WTC11 (cell line): ENCODE data around the gene KIRREL3. TPM values are rescaled to one million over a fixed set of nuclear protein-coding genes. Genes with fewer than 3 reads are reported as not detected.

Experiments used
- ATAC-seq: fragments of 200-7000 bp; cut with Tn5 transposase; 2 replicates; pipeline ENCODE4 v1.10.0; 2021; ENCODE audit warnings: mild to moderate bottlenecking, moderate library complexity
- CTCF ChIA-PET: fragments of 300-600 bp; sonication (Branson Sonifier 250); formaldehyde crosslinking; loops from one replicate; lab custom pipeline; 2021; ENCODE audit warnings: antibody characterized with exemption; lab: Charles Lee
- POLR2A ChIA-PET: fragments of 350-600 bp; sonication (Branson Sonifier 250); formaldehyde crosslinking; loops from one replicate; lab custom pipeline; 2021; ENCODE audit warnings: antibody characterized with exemption; lab: Charles Lee
- DNase-seq: peaks from one replicate; pipeline ENCODE4 v3.0.0; 2021; ENCODE audit warnings: low spot score
- H3K27ac Mint-ChIP-seq: 2 replicates; pipeline ENCODE4 v1.8.0; 2021; ENCODE audit warnings: mixed read lengths
- H3K27me3 Mint-ChIP-seq: 2 replicates; pipeline ENCODE4 v1.8.0; 2021; ENCODE audit warnings: low read depth, mild to moderate bottlenecking, moderate library complexity, mixed read lengths
- H3K36me3 Mint-ChIP-seq: 2 replicates; pipeline ENCODE4 v1.8.0; 2021; ENCODE audit warnings: mixed read lengths
- H3K4me1 Mint-ChIP-seq: 2 replicates; pipeline ENCODE4 v1.8.0; 2022; ENCODE audit warnings: mixed read lengths
- H3K4me3 Mint-ChIP-seq: 2 replicates; pipeline ENCODE4 v1.8.0; 2021; ENCODE audit warnings: mild to moderate bottlenecking, moderate library complexity, mixed read lengths
- H3K9me3 Mint-ChIP-seq: 2 replicates; pipeline ENCODE4 v1.8.0; 2021; ENCODE audit warnings: mixed read lengths
- ARID4B ChIP-seq: sonication (generic); formaldehyde crosslinking; IDR thresholded peaks from 2 replicates; pipeline ENCODE4 v1.8.0; 2023; ENCODE audit warnings: missing genetic modification reagents, mild to moderate bottlenecking, borderline replicate concordance
- ATF2 ChIP-seq: sonication (generic); formaldehyde crosslinking; IDR thresholded peaks from 2 replicates; pipeline ENCODE4 v1.8.1; 2022; ENCODE audit warnings: low read depth, missing genetic modification reagents, borderline replicate concordance
- ATF3 ChIP-seq: sonication (generic); formaldehyde crosslinking; conservative IDR thresholded peaks from 2 replicates; pipeline ENCODE4 v1.8.1; 2022; ENCODE audit warnings: mild to moderate bottlenecking, missing genetic modification reagents
- CBFB ChIP-seq: sonication (generic); formaldehyde crosslinking; IDR thresholded peaks from 2 replicates; pipeline ENCODE4 v1.8.1; 2022; ENCODE audit warnings: mild to moderate bottlenecking, low read depth, missing genetic modification reagents
- CDX4 ChIP-seq: fragments of 250-450 bp; sonication (Bioruptor Pico); IDR thresholded peaks from 2 replicates; pipeline ENCODE4 v1.9.0; 2021; ENCODE audit warnings: moderate library complexity, mild to moderate bottlenecking, inconsistent platforms, borderline replicate concordance
- CREM ChIP-seq: sonication (generic); formaldehyde crosslinking; IDR thresholded peaks from 2 replicates; pipeline ENCODE4 v1.8.1; 2022; ENCODE audit warnings: mild to moderate bottlenecking, missing genetic modification reagents, moderate library complexity
- E2F1 ChIP-seq: sonication (generic); formaldehyde crosslinking; IDR thresholded peaks from 2 replicates; pipeline ENCODE4 v1.8.0; 2022; ENCODE audit warnings: mild to moderate bottlenecking, missing genetic modification reagents
- E2F4 ChIP-seq: sonication (generic); formaldehyde crosslinking; IDR thresholded peaks from 2 replicates; pipeline ENCODE4 v1.8.1; 2022; ENCODE audit warnings: low read depth, mild to moderate bottlenecking, moderate library complexity, missing genetic modification reagents, borderline replicate concordance
- E2F5 ChIP-seq: sonication (generic); formaldehyde crosslinking; IDR thresholded peaks from 2 replicates; pipeline ENCODE4 v1.8.1; 2022; ENCODE audit warnings: mild to moderate bottlenecking, moderate library complexity, missing genetic modification reagents
- JAZF1 ChIP-seq: fragments of 250-450 bp; sonication (Bioruptor Pico); IDR thresholded peaks from 2 replicates; pipeline ENCODE4 v1.9.0; 2021; ENCODE audit warnings: moderate library complexity, mild to moderate bottlenecking, inconsistent platforms
- NR1H2 ChIP-seq: sonication (generic); formaldehyde crosslinking; IDR thresholded peaks from 2 replicates; pipeline ENCODE4 v1.9.0; 2021; ENCODE audit warnings: mild to moderate bottlenecking, moderate library complexity, missing genetic modification reagents
- NR2C2 ChIP-seq: sonication (generic); formaldehyde crosslinking; IDR thresholded peaks from 2 replicates; pipeline ENCODE4 v1.8.0; 2022; ENCODE audit warnings: mild to moderate bottlenecking, missing genetic modification reagents
- OVOL2 ChIP-seq: fragments of 250-450 bp; sonication (Bioruptor Pico); IDR thresholded peaks from 2 replicates; pipeline ENCODE4 v1.9.0; 2021; ENCODE audit warnings: mild to moderate bottlenecking, borderline replicate concordance
- PRRX2 ChIP-seq: fragments of 250-450 bp; sonication (Bioruptor Pico); IDR thresholded peaks from 2 replicates; pipeline ENCODE4 v1.8.0; 2021; ENCODE audit warnings: mild to moderate bottlenecking
- RELA ChIP-seq: sonication (generic); formaldehyde crosslinking; IDR thresholded peaks from 2 replicates; pipeline ENCODE4 v1.8.1; 2022; ENCODE audit warnings: missing genetic modification reagents, mild to moderate bottlenecking, borderline replicate concordance
- SMAD4 ChIP-seq: sonication (generic); formaldehyde crosslinking; IDR thresholded peaks from 2 replicates; pipeline ENCODE4 v1.8.0; 2022; ENCODE audit warnings: mild to moderate bottlenecking, missing genetic modification reagents
- SOX15 ChIP-seq: fragments of 250-450 bp; sonication (Bioruptor Pico); IDR thresholded peaks from 2 replicates; pipeline ENCODE4 v1.9.0; 2021; ENCODE audit warnings: mild to moderate bottlenecking
- TEAD1 ChIP-seq: sonication (generic); formaldehyde crosslinking; IDR thresholded peaks from 2 replicates; pipeline ENCODE4 v1.8.0; 2022; ENCODE audit warnings: mild to moderate bottlenecking, missing genetic modification reagents
- ZBTB21 ChIP-seq: sonication (generic); formaldehyde crosslinking; IDR thresholded peaks from 2 replicates; pipeline ENCODE4 v1.8.1; 2023; ENCODE audit warnings: mild to moderate bottlenecking, missing genetic modification reagents, borderline replicate concordance
- ZNF121 ChIP-seq: sonication (generic); formaldehyde crosslinking; IDR thresholded peaks from 2 replicates; pipeline ENCODE4 v1.8.0; 2023; ENCODE audit warnings: missing genetic modification reagents
- total RNA-seq: library from RNA; stranded (reverse); gene quantifications from 3 replicates; pipeline ENCODE4 v1.2.3, GENCODE V29; 2021

Gene KIRREL3
- total RNA-seq, 1 experiment from 2014 or later = 0.59 TPM

GRCh38 chr11:126742582-126742981 is 258.0 kb downstream of the KIRREL3 start:
- DNase-seq (no peak), ATAC-seq (no peak)
- TF ChIP-seq CDX4 (CRISPR knock-in tag) = no peak
- TF ChIP-seq E2F5 (CRISPR knock-in tag) = no peak
- no peak for TF ChIP-seq ATF2 (CRISPR knock-in tag)
- TF ChIP-seq NR2C2 = no peak
- TF ChIP-seq PRRX2 = no peak
- no peak for TF ChIP-seq SMAD4 (CRISPR knock-in tag)
- TF ChIP-seq ARID4B = no peak
- no peak for TF ChIP-seq E2F1
- TF ChIP-seq JAZF1 = no peak
- no peak for TF ChIP-seq NR1H2 (CRISPR knock-in tag)
- TF ChIP-seq RELA = no peak
- no peak for TF ChIP-seq ATF3
- no peak for TF ChIP-seq SOX15 (CRISPR knock-in tag)
- TF ChIP-seq OVOL2 = no peak
- TF ChIP-seq TEAD1 (CRISPR knock-in tag) = no peak
- TF ChIP-seq ZBTB21 = no peak
- no peak for TF ChIP-seq CREM (CRISPR knock-in tag)
- TF ChIP-seq CBFB (CRISPR knock-in tag) = no peak
- TF ChIP-seq E2F4 (CRISPR knock-in tag) = no peak
- TF ChIP-seq ZNF121 = no peak
- no peaks in the 10 kb centered on the region for H3K36me3 Mint-ChIP-seq
- no peaks in the 10 kb centered on the region for H3K27me3 Mint-ChIP-seq
- H3K27ac Mint-ChIP-seq = no peak overlapping the region
- no peak overlapping the region for H3K4me3 Mint-ChIP-seq
- ChIA-PET POLR2A (no interaction called here), CTCF (interaction anchor here (1.3 kb wide), 1 partner anchor 26 kb away, joined by 3 read pairs; no protein-coding TSS in a partner anchor)
- H3K4me1 Mint-ChIP-seq = peaks cover 41% of the 10 kb centered on the region
- no peaks in the 10 kb centered on the region for H3K9me3 Mint-ChIP-seq
